Measurements from ENCODE around the gene PPM1G. TPM values are rescaled to one million over a fixed set of nuclear protein-coding genes. Genes with fewer than 3 reads are reported as not detected.
A peak's percentile ranks its signal among the peaks of the same experiment; 100 is the strongest.

Gene PPM1G
- total and polyA plus RNA-seq, 3 donors from 2014 or later, result 163 to 569 (median 245) TPM

DNA sequence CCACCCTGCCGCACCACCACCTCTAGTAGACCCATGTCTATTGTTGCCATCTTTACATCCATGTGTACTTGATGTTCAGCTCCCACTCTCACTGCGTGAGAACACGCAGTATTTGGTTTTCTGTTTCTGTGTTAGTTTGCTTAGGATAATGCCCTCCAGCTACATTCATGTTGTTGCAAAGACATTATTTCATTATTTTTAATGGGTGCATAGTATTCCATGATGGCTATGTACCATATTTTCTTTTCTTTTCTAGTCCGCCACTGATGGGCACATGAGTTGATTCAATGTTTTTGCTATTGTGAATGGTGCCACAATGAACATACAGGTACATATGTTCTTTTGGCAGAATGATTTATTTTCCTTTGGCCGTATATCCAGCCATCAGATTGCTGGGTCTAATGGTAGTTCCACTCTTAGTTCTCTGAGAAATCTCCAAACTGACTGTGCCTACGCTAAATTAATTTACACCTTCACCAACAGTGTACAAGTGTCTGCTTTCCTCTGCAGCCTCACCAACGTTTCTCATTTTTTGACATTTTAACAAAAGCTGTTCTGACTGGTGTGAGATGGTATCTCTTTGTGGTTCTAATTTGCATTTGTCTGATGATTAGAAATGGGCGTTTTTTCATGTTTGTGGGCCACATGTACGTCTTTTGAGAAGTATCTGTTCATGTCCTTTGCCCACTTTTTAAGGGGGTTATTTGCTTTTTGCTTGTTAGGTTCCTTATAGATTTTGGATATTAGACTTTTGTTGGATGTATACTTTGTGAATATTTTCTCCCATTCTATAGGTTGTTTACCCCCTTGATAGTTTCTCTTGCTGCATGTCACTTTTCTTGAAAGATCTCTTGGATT, 18.3 kb downstream of the PPM1G start:
- no peak for DNase-seq
- H3K36me3 ChIP-seq (ENCODE audit: low read depth, missing control alignments), result no peaks in the 10 kb centered on the region
- whole genome bisulfite sequencing, 2 donors, result 91 to 94% methylated on average over 9 of the region's 9 CpGs
- TF ChIP-seq POLR2A (IDR thresholded peaks at IDR 0.05), result no peak
- no peaks in the 10 kb centered on the region for H3K9me3 ChIP-seq
- H3K27me3 ChIP-seq, result no peaks in the 10 kb centered on the region
- intact Hi-C loops (cut with DNase I; ENCODE audit: low total_unique reads), result no loop called here
- H3K27ac ChIP-seq, result no peak overlapping the region
- H3K4me3 ChIP-seq, result no peak overlapping the region
- H3K4me1 ChIP-seq, result no peaks in the 10 kb centered on the region

GRCh38 chr2:27381577-27382181, 27.7 kb downstream of the PPM1G start:
- Histone ChIP-seq H3K27me3 (no peaks in the 10 kb centered on the region), H3K27ac (peak overlapping the region; percentile 90 to 91), H3K4me3 (peak overlapping the region in 1 of 2 donors; percentile 81), H3K36me3 (ENCODE audit: low read depth, missing control alignments) (no peaks in the 10 kb centered on the region), H3K9me3 (no peaks in the 10 kb centered on the region), H3K4me1 (peaks cover 8% of the 10 kb centered on the region)
- TF ChIP-seq POLR2A (IDR thresholded peaks at IDR 0.05) (no peak), CTCF (IDR thresholded peaks at IDR 0.05) (no peak)
- intact Hi-C loops (cut with DNase I; ENCODE audit: low total_unique reads), result no loop called here
- DNase-seq, result no peak
- 77 to 85% methylated on average over 10 of the region's 10 CpGs for WGBS, 2 donors

DNA sequence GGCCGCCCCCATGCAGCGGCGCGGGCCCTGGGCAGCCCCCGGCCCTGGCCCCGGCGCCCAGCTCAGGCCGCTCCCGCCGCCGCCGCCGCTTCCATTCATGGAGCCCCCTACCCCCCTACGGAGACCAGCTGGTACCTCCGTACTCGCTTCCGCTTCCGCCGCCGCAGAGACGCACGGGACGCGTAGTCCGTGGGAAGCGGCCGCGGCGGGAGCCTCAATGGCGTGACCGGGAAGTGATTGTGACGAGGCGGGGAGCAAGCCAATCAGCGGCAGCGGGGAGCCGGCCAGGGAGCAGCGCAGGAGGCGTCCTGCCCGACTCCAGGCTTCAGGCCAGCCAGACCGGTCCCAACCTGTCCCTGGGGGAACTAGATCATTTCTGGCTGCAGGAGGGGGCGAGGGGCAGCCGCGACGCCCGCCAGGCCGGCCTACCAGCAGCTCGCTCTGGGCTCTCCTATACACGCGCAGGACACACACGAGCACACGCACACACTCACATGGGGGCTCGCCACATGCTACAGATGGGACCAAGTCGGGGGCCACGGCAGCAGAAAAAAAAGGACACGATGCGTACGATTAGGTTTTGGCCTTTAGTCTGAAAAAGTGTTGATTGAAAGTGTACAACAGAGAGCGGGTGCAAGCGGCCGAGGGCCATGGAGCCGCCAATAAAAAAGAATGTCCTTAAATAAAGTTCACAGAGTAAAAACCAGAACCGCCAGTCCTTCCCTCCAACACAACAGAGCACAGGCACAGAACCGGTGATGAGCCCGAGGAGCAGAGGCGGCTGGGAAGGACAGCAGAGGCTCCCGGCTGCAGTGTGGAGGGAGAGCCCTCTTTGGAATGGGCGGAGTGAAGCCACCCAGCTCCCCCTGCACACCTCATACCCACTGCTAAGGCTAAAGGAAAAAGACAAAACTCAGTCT, 28.5 kb downstream of the PPM1G start, which contains the start of gene ZNF513:
TSS of gene ZNF513 (minus strand) at position 109 of the 920 bp plus-strand sequence. CDS start 208 bp downstream, outside the sequence.
- no peak for TF ChIP-seq CTCF (IDR thresholded peaks at IDR 0.05)
- TF ChIP-seq POLR2A (IDR thresholded peaks at IDR 0.05), result peak; percentile 24
- peak; percentile 97 for DNase-seq
- Histone ChIP-seq H3K27ac (peak within 1 kb of the TSS; percentile 90 to 91), H3K4me1 (peaks cover 8% of the 10 kb centered on the region), H3K4me3 (peak within 1 kb of the TSS; percentile 81 to 84), H3K27me3 (no peaks in the 10 kb centered on the region), H3K36me3 (ENCODE audit: low read depth, missing control alignments) (no peaks in the 10 kb centered on the region), H3K9me3 (no peaks in the 10 kb centered on the region)
- intact Hi-C loops (cut with DNase I; ENCODE audit: low total_unique reads), result no loop called here
- WGBS, 2 donors, result 9 to 11% methylated on average over 36 to 64 of the region's 67 CpGs

DNA sequence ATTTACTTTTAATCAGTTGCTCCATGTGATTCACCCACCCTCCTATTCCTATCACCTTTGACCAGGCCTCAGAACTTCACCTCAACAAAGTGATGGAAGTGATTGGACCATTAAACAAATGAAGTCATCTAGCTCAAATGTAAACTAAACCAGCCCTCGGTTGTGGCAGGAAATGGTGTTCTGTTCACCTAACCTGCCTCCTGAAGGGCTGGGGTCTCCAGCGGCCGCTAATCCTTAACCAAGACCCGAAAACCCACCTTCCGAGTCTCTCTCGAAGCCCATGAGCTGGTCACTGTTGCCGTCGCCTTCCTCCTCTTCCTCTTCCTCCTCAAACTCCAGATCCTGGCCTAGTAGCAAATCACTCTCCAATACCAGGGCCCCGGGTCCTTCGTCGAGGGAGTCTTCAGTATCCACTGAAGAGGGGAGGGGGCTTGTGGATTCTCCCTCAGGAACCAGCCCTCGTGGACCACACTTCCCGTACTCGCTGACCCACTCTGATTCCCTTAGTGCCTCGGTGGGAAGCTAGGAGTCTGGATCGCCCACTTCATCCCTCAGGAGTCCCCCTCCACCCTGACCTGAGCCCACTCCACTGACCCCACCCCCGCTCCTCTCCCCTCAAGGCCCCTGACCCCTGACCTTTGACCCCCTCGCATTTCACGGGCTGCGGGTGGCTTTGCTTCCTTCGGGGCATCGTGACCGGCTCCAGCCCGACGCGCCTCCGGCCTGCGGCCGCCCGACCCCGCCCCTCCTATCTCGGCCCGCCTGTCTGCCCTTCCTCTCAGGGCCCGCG, 29.4 kb downstream of the PPM1G start:
- Histone ChIP-seq H3K4me3 (peak overlapping the region; percentile 81 to 84), H3K9me3 (no peaks in the 10 kb centered on the region), H3K27me3 (no peaks in the 10 kb centered on the region), H3K4me1 (peaks cover 8% of the 10 kb centered on the region), H3K36me3 (ENCODE audit: low read depth, missing control alignments) (no peaks in the 10 kb centered on the region), H3K27ac (peak overlapping the region; percentile 81 to 91)
- DNase-seq, result peak; percentile 70
- WGBS, 2 donors, result 1 to 2% methylated on average over 11 to 32 of the region's 35 CpGs
- no peak for TF ChIP-seq CTCF (IDR thresholded peaks at IDR 0.05)
- TF ChIP-seq POLR2A (IDR thresholded peaks at IDR 0.05), result no peak
- intact Hi-C loops (cut with DNase I; ENCODE audit: low total_unique reads), result no loop called here
